ENCODE measurements around the gene PTCD1.

The PTCD1 gene

DNA sequence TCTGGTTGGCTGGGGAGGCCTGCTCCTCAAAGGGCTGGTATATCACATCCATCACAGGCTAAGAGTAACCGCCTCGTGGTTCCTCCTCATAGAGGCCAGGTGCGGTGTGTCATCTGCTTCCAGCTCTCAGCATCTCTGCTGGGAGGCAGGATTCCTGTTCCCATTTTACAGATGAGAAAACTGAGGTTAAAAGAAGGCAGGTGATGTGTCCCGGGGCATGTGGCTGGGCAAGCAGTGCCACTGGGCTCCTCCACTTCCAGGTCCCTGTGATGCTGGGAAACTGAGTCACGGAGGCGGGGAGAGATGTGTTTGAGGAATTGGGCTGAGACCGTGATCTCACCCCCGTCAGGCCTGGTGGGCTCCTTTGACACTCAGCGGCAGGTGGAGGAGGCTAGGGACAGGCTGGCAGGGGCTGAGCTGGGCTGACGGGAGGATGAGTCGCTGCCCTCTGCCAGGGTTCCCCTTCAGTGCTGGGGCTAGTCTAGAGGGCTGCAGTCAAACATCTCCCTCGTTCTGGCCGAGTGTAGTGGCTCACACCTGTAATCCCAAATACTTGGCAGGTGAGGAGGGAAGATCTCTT lies 54.7 kb downstream of the PTCD1 start:
- H3K27ac ChIP-seq: no peak overlapping the region
- TF ChIP-seq, protein P1, sequence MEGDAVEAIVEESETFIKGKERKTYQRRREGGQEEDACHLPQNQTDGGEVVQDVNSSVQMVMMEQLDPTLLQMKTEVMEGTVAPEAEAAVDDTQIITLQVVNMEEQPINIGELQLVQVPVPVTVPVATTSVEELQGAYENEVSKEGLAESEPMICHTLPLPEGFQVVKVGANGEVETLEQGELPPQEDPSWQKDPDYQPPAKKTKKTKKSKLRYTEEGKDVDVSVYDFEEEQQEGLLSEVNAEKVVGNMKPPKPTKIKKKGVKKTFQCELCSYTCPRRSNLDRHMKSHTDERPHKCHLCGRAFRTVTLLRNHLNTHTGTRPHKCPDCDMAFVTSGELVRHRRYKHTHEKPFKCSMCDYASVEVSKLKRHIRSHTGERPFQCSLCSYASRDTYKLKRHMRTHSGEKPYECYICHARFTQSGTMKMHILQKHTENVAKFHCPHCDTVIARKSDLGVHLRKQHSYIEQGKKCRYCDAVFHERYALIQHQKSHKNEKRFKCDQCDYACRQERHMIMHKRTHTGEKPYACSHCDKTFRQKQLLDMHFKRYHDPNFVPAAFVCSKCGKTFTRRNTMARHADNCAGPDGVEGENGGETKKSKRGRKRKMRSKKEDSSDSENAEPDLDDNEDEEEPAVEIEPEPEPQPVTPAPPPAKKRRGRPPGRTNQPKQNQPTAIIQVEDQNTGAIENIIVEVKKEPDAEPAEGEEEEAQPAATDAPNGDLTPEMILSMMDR (IDR thresholded peaks at IDR 0.05): no peak
- H3K4me3 ChIP-seq: no peak overlapping the region
- intact Hi-C loops (cut with DNase I; ENCODE audit: low total_unique reads): no loop called here
- peaks cover 23 to 41% (median 28%) of the 10 kb centered on the region in 3 donors for H3K36me3 ChIP-seq
- peaks cover 0 to 30% (median 27%) of the 10 kb centered on the region in 4 donors for H3K4me1 ChIP-seq
- no peaks in the 10 kb centered on the region for H3K9me3 ChIP-seq
- no peak for DNase-seq
- no peaks in the 10 kb centered on the region for H3K27me3 ChIP-seq

GRCh38 chr7:99383203-99383602 lies 55.4 kb downstream of the PTCD1 start:
- DNase-seq: no peak
- intact Hi-C loops (cut with DNase I; ENCODE audit: low total_unique reads): no loop called here
- no peak overlapping the region for H3K27ac ChIP-seq
- H3K9me3 ChIP-seq: no peaks in the 10 kb centered on the region
- peaks cover 0 to 33% (median 28%) of the 10 kb centered on the region in 4 donors for H3K4me1 ChIP-seq
- TF ChIP-seq, protein P1 (IDR thresholded peaks at IDR 0.05): no peak
- H3K4me3 ChIP-seq: no peak overlapping the region
- peaks cover 18 to 38% (median 26%) of the 10 kb centered on the region in 3 donors for H3K36me3 ChIP-seq
- no peaks in the 10 kb centered on the region for H3K27me3 ChIP-seq

GRCh38 chr7:99381664-99382075 lies 56.9 kb downstream of the PTCD1 start:
- Histone ChIP-seq H3K4me1 (peaks cover 0 to 33% (median 28%) of the 10 kb centered on the region in 4 donors), H3K9me3 (no peaks in the 10 kb centered on the region), H3K27me3 (no peaks in the 10 kb centered on the region), H3K4me3 (no peak overlapping the region), H3K36me3 (peaks cover 3 to 31% (median 25%) of the 10 kb centered on the region in 3 donors), H3K27ac (no peak overlapping the region)
- intact Hi-C loops (cut with DNase I; ENCODE audit: low total_unique reads): no loop called here
- DNase-seq: no peak
- TF ChIP-seq, protein P1 (IDR thresholded peaks at IDR 0.05): no peak

DNA sequence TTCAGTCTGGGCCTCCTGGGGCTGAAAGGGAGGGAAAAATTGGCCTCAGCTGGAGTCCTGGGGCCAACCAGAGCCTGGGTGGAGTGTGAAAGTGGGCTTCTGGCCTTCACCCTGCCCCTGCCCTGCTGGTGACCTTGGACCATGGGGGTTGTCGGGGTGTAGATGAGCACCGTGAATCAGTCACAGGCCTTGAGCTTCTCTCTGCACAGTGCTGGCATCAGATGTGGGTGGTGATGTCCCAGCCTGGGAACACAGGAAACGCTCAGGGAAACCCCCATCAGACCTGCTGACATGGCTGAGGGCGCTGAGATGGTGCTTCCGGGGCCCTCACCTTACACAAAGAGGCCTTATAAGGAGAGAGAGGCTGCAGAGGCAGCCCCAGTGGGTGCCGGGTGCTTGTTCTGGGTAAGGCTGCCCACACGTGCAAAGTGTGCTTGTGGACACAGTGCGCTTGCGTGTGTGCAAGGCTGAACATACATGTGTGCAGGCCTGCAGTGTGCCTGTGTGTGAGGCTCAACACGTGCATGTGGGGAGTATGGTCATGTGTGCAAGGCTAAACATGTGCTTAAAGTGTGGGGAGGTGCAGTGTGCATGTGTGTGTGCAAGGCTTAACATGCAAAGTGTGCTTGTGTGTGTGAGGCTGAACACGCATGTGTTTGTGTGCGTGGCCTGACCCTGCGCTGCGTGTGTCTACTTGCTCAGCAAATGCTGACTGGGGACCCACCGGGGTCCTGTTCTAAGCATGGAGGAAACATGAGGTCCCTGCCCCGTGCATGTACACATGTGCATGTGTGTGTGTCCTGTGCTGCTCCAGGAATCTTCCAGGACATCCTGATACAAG lies 57.6 kb downstream of the PTCD1 start:
- Histone ChIP-seq H3K4me3 (peak overlapping the region in 1 of 2 donors; percentile 33), H3K27me3 (no peaks in the 10 kb centered on the region), H3K27ac (peak overlapping the region; percentile 84 to 86), H3K9me3 (no peaks in the 10 kb centered on the region), H3K36me3 (peaks cover 0 to 24% (median 19%) of the 10 kb centered on the region in 3 donors), H3K4me1 (peaks cover 0 to 34% (median 29%) of the 10 kb centered on the region in 4 donors)
- DNase-seq: peak in 1 of 2 donors; percentile 36
- intact Hi-C loops (cut with DNase I; ENCODE audit: low total_unique reads): no loop called here
- TF ChIP-seq, protein P1 (IDR thresholded peaks at IDR 0.05): no peak

DNA sequence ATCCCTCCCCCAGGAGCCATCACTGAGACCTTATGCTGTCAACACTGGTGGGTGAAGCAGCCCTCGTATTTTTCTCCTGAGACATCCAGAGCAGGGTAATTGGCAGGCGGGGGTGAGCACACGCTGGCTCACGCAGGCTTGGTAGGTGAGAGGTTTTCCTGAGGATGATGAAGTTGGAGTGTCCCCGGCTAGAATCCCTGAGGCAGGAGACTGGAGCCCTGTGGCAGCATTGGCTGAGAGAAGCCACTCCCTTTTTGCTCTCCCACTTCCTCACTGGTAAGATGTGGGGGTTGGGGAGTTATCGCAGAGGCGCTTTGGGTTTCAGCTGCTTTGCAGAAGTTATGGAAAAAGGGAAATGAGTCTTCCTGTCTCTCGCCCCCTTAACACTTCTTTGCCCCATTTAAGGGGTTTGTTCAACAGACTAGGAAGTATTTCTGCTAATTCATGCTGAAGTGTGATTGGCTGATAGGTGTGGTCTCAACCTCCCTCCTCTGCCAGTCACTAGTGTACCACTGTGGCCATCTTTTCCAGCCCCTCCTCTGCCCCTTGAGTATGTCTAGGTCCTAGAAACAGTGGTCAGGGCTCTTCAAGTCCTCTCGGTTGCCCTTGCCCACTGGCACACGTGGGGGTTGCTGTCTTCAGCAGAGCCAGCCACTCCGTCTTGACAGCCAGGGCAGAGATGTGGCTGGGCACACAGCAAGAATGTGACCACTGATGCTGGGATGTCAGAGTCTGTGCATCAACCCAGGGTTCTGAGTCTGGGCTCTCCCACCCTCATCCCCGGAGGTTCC lies 58.4 kb downstream of the PTCD1 start:
- Histone ChIP-seq H3K27ac (peak overlapping the region; percentile 84 to 86), H3K4me3 (peak overlapping the region; percentile 21 to 33), H3K4me1 (peaks cover 0 to 42% (median 36%) of the 10 kb centered on the region in 4 donors), H3K36me3 (peaks cover 0 to 17% (median 14%) of the 10 kb centered on the region in 3 donors), H3K9me3 (no peaks in the 10 kb centered on the region), H3K27me3 (no peaks in the 10 kb centered on the region)
- TF ChIP-seq, protein P1 (IDR thresholded peaks at IDR 0.05): no peak
- intact Hi-C loops (cut with DNase I; ENCODE audit: low total_unique reads): no loop called here
- DNase-seq: peak in 1 of 2 donors; percentile 54

All from tibial artery (tissue), 4 donors.